OCI-LY7 (cell line): Measurements from ENCODE around the gene CSNK2A1.

Source experiments
- EZH2phosphoT487 ChIP-seq: fragments of 200-600 bp; sonication (generic); IDR thresholded peaks from 2 replicates; pipeline ENCODE4 v1.6.1; 2018; ENCODE audit warnings: low read depth, borderline replicate concordance, mild to moderate bottlenecking, mixed run types, antibody characterized with exemption, low read length, moderate library complexity, mixed read lengths
- TF ChIP-seq, protein P1 (sequence below): fragments of 200-600 bp; sonication (generic); conservative IDR thresholded peaks from 2 replicates; pipeline ENCODE4 v1.5.1; 2014; ENCODE audit warnings: mild to moderate bottlenecking, antibody characterized with exemption, low read length, moderate library complexity, mixed read lengths

DNA sequence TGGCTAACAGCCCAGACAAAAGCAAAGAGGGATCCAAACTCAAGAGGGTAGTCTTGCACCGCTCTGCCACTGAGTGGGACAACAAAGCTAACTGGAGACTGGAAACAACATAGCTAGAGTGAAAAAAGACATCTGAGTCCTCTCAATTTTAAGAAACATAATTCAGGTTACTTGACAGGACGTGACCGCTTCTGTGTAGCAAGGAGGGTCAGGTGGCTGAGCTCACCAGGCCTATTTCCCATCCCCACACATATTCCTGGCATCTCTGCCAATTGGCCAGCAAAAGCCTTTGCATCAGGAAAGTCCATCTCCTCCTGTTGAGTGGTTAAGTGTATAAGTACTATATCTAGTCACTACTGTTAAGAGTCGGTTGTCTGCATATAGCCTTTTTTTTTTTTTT, 55.9 kb downstream of the CSNK2A1 start:
- TF ChIP-seq, protein P1, sequence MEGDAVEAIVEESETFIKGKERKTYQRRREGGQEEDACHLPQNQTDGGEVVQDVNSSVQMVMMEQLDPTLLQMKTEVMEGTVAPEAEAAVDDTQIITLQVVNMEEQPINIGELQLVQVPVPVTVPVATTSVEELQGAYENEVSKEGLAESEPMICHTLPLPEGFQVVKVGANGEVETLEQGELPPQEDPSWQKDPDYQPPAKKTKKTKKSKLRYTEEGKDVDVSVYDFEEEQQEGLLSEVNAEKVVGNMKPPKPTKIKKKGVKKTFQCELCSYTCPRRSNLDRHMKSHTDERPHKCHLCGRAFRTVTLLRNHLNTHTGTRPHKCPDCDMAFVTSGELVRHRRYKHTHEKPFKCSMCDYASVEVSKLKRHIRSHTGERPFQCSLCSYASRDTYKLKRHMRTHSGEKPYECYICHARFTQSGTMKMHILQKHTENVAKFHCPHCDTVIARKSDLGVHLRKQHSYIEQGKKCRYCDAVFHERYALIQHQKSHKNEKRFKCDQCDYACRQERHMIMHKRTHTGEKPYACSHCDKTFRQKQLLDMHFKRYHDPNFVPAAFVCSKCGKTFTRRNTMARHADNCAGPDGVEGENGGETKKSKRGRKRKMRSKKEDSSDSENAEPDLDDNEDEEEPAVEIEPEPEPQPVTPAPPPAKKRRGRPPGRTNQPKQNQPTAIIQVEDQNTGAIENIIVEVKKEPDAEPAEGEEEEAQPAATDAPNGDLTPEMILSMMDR = no peak
- no peak for TF ChIP-seq EZH2phosphoT487
